ENCODE measurements around the gene PPT1.

PPT1 gene

GRCh38 chr1:40064797-40065499 is 32.1 kb downstream of the PPT1 start:
- no peak overlapping the region for H3K4me3 ChIP-seq (ENCODE audit: low read depth, low read length)
- peak; percentile 85 for DNase-seq (ENCODE audit: low read depth)
- TF ChIP-seq MYC (IDR thresholded peaks at IDR 0.05; ENCODE audit: low read depth, low read length) = 0 out of 2 replicates have a peak, but pooled peaks have one; percentile 25
- TF ChIP-seq, protein P1, sequence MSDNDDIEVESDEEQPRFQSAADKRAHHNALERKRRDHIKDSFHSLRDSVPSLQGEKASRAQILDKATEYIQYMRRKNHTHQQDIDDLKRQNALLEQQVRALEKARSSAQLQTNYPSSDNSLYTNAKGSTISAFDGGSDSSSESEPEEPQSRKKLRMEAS (IDR thresholded peaks at IDR 0.05; ENCODE audit: low read depth, low read length) = no peak

- DNase-seq (ENCODE audit: low read depth) = peak; percentile 63
- no peak for TF ChIP-seq CTCF (IDR thresholded peaks at IDR 0.05; ENCODE audit: low read depth, low read length)
- TF ChIP-seq, protein P1 (IDR thresholded peaks at IDR 0.05; ENCODE audit: low read depth, low read length) = no peak
- no peak for TF ChIP-seq MYC (IDR thresholded peaks at IDR 0.05; ENCODE audit: low read depth, low read length)
- no peak for TF ChIP-seq POLR2A (IDR thresholded peaks at IDR 0.05; ENCODE audit: extremely low read depth, insufficient read length)
- peak overlapping the region; percentile 32 for H3K4me3 ChIP-seq (ENCODE audit: low read depth, low read length)
These were observed 36.9 kb downstream of the PPT1 start for GRCh38 chr1:40059960-40060750.

- DNase-seq (ENCODE audit: low read depth) = peak; percentile 81
- peak overlapping the region; percentile 32 for H3K4me3 ChIP-seq (ENCODE audit: low read depth, low read length)
- TF ChIP-seq, protein P1 (IDR thresholded peaks at IDR 0.05; ENCODE audit: low read depth, low read length) = peak; percentile 7; the same call in 1 of the 2 replicates
- TF ChIP-seq POLR2A (IDR thresholded peaks at IDR 0.05; ENCODE audit: extremely low read depth, insufficient read length) (no peak), CTCF (IDR thresholded peaks at IDR 0.05; ENCODE audit: low read depth, low read length) (peak; percentile 20), MYC (IDR thresholded peaks at IDR 0.05; ENCODE audit: low read depth, low read length) (peak; percentile 55; the same call in 1 of the 2 replicates)
These were observed 37.6 kb downstream of the PPT1 start for GRCh38 chr1:40059338-40059959.

- TF ChIP-seq MYC (IDR thresholded peaks at IDR 0.05; ENCODE audit: low read depth, low read length) = no peak
- TF ChIP-seq CTCF (IDR thresholded peaks at IDR 0.05; ENCODE audit: low read depth, low read length) = no peak
- TF ChIP-seq, protein P1 (IDR thresholded peaks at IDR 0.05; ENCODE audit: low read depth, low read length) = no peak
- TF ChIP-seq POLR2A (IDR thresholded peaks at IDR 0.05; ENCODE audit: extremely low read depth, insufficient read length) = no peak
- H3K4me3 ChIP-seq (ENCODE audit: low read depth, low read length) = peak overlapping the region; percentile 18
- DNase-seq (ENCODE audit: low read depth) = no peak
These were observed 38.4 kb downstream of the PPT1 start for GRCh38 chr1:40058453-40059337.

GRCh38 chr1:40058097-40058452 is 39.0 kb downstream of the PPT1 start:
- no peak for DNase-seq (ENCODE audit: low read depth)
- H3K4me3 ChIP-seq (ENCODE audit: low read depth, low read length) = no peak overlapping the region
- no peak for TF ChIP-seq POLR2A (IDR thresholded peaks at IDR 0.05; ENCODE audit: extremely low read depth, insufficient read length)
- TF ChIP-seq CTCF (IDR thresholded peaks at IDR 0.05; ENCODE audit: low read depth, low read length) = no peak
- no peak for TF ChIP-seq MYC (IDR thresholded peaks at IDR 0.05; ENCODE audit: low read depth, low read length)
- TF ChIP-seq, protein P1 (IDR thresholded peaks at IDR 0.05; ENCODE audit: low read depth, low read length) = no peak

Data from NB4 (cell line).